Measurements from ENCODE around the gene ADAMTS4. TPM values are rescaled to one million over a fixed set of nuclear protein-coding genes. Genes with fewer than 3 reads are reported as not detected.
A peak's percentile ranks its signal among the peaks of the same experiment; 100 is the strongest.
"Not testable (repeated sequence)": the region's sequence is repeated elsewhere in the genome, so short reads cannot be mapped to it uniquely, and the experiment has no call there.

The ADAMTS4 gene
- total and polyA plus RNA-seq, 2 donors (not counting 1 experiment from before 2014, with no cell fraction given), result 0.10 TPM; not detected in 1

DNA sequence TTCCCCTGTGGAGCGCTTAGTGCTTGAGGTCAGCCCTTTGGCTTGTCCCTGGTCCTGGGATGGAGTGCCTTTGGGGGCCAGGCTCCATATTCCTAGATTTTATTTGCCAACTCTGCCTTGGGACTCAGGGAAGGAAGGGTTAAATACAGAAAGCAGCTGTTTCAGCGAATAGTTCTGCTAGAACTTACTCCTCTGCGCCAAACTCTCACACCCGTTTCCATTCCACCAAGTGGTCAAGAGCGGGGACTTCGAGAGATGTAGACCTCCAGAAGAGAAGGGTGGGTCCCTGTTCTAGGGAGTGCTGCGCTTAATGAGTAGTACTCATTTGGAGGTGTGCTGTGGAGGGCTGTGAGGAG is 26.3 kb upstream of the ADAMTS4 start:
- Histone ChIP-seq H3K27me3 (replicated peaks in 1 of 4; ENCODE audit: control extremely low read depth in 1 of 4, control insufficient read depth in 3 of 4, insufficient read depth in 4 of 4, low read length in 3 of 4) (peaks cover 0 to 34% (median 26%) of the 10 kb centered on the region in 4 experiments), H2AFZ (ENCODE audit: insufficient read depth, low read depth, low read length, poor library complexity, severe bottlenecking) (peak overlapping the region; percentile 46), H3K36me3 (replicated peaks in 1 of 2; ENCODE audit: control extremely low read depth in 1 of 2, control insufficient read depth in 1 of 2, extremely low read depth in 1 of 2, insufficient read depth in 2 of 2, low read length in 1 of 2) (peaks cover 1 to 17% of the 10 kb centered on the region in 2 experiments), H3K4me1 (ENCODE audit: control insufficient read depth in 2 of 2, insufficient read depth in 2 of 2, low read length in 2 of 2) (peaks cover 22 to 29% of the 10 kb centered on the region in 2 donors), H3K4me2 (replicated peaks; ENCODE audit: low read depth, low read length, poor library complexity, severe bottlenecking) (peak overlapping the region; percentile 84), H4K20me1 (ENCODE audit: control insufficient read depth, insufficient read depth, low read length, poor library complexity, severe bottlenecking) (no peaks in the 10 kb centered on the region), H3K79me2 (ENCODE audit: control insufficient read depth, insufficient read depth, low read length) (peaks cover 7% of the 10 kb centered on the region), H3K4me3 (ENCODE audit: control extremely low read depth in 1 of 5, extremely low read depth in 1 of 5, insufficient read depth in 1 of 5, low read depth in 2 of 5, low read length in 4 of 5) (peak overlapping the region in 1 of 5 experiments; percentile 12), H3K9me3 (ENCODE audit: control extremely low read depth in 1 of 3, control insufficient read depth in 2 of 3, insufficient read depth in 1 of 3, low read length in 2 of 3) (no peaks in the 10 kb centered on the region), H3K27ac (ENCODE audit: low read length in 2 of 2) (peak overlapping the region in 1 of 2 donors; percentile 35), H3K9ac (ENCODE audit: low read length) (peak overlapping the region; percentile 2)
- Mint-ChIP-seq H3K27me3 (peaks cover 31% of the 10 kb centered on the region), H3K27ac (peak overlapping the region; percentile 90), H3K9me3 (ENCODE audit: insufficient read depth) (no peaks in the 10 kb centered on the region), H3K4me1 (peaks cover 31% of the 10 kb centered on the region), H3K4me3 (peak overlapping the region; percentile 99)
- TF ChIP-seq, protein P1, sequence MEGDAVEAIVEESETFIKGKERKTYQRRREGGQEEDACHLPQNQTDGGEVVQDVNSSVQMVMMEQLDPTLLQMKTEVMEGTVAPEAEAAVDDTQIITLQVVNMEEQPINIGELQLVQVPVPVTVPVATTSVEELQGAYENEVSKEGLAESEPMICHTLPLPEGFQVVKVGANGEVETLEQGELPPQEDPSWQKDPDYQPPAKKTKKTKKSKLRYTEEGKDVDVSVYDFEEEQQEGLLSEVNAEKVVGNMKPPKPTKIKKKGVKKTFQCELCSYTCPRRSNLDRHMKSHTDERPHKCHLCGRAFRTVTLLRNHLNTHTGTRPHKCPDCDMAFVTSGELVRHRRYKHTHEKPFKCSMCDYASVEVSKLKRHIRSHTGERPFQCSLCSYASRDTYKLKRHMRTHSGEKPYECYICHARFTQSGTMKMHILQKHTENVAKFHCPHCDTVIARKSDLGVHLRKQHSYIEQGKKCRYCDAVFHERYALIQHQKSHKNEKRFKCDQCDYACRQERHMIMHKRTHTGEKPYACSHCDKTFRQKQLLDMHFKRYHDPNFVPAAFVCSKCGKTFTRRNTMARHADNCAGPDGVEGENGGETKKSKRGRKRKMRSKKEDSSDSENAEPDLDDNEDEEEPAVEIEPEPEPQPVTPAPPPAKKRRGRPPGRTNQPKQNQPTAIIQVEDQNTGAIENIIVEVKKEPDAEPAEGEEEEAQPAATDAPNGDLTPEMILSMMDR (IDR thresholded peaks at IDR 0.05), result no peak
- no peak for TF ChIP-seq EZH2 (IDR thresholded peaks at IDR 0.05; ENCODE audit: borderline replicate concordance, insufficient read depth, low read depth, low read length, poor library complexity, severe bottlenecking)
- ChIA-PET CTCF (interaction anchor here (0.6 to 10.0 kb wide), 32 partner anchors 9 to 524 kb away, joined by 3 to 104 read pairs (median 6); partner anchors contain the start of genes ARHGAP30, CFAP126, FCER1G and KLHDC9), POLR2A (interaction anchor here (0.6 to 2.9 kb wide), 11 partner anchors 10 to 166 kb away, joined by 3 to 21 read pairs (median 5); partner anchors contain the start of genes B4GALT3, FCER1G, NDUFS2 and PPOX)
- WGBS (ENCODE audit: insufficient coverage), result 93% methylated on average over 3 of the region's 7 CpGs
- no peak for ATAC-seq (ENCODE audit: low read depth)
- no peak for DNase-seq
- intact Hi-C loops (cut with micrococcal nuclease), result loop anchor here (1.0 to 5.0 kb wide), 4 partner anchors 23 to 67 kb away; partner anchors contain the start of genes NDUFS2 and PPOX

DNA sequence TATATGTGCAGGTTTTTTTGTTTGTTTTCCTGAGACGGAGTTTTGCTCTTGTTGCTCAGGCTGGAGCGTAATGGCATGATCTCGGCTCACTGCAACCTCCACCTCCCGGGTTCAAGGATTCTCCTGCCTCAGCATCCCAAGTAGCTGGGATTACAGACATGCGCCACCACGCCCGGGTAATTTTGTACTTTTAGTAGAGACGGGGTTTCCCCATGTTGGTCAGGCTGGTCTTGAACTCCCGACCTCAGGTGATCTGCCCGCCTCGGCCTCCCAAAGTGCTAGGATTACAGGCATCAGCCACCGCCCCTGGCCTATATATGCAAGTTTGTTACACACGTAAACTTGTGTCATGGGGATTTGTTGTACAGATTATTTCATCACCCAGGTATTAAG is 25.8 kb upstream of the ADAMTS4 start:
- Histone ChIP-seq H3K36me3 (replicated peaks in 1 of 2; ENCODE audit: control extremely low read depth in 1 of 2, control insufficient read depth in 1 of 2, extremely low read depth in 1 of 2, insufficient read depth in 2 of 2, low read length in 1 of 2) (peaks cover 1 to 12% of the 10 kb centered on the region in 2 experiments), H3K4me1 (ENCODE audit: control insufficient read depth in 2 of 2, insufficient read depth in 2 of 2, low read length in 2 of 2) (peaks cover 22 to 29% of the 10 kb centered on the region in 2 donors), H3K27me3 (replicated peaks in 1 of 4; ENCODE audit: control extremely low read depth in 1 of 4, control insufficient read depth in 3 of 4, insufficient read depth in 4 of 4, low read length in 3 of 4) (peaks cover 0 to 34% (median 28%) of the 10 kb centered on the region in 4 experiments)
- H3K9me3 ChIP-seq (ENCODE audit: control extremely low read depth in 1 of 3, control insufficient read depth in 2 of 3, insufficient read depth in 1 of 3, low read length in 2 of 3); H3K27ac Mint-ChIP-seq; H3K4me2 ChIP-seq (replicated peaks; ENCODE audit: low read depth, low read length, poor library complexity, severe bottlenecking); H3K4me3 ChIP-seq (ENCODE audit: control extremely low read depth in 1 of 5, extremely low read depth in 1 of 5, insufficient read depth in 1 of 5, low read depth in 2 of 5, low read length in 4 of 5); H3K4me3 Mint-ChIP-seq; H3K27ac ChIP-seq (ENCODE audit: low read length in 2 of 2); DNase-seq; H3K79me2 ChIP-seq (ENCODE audit: control insufficient read depth, insufficient read depth, low read length); ATAC-seq (ENCODE audit: low read depth); H3K9me3 Mint-ChIP-seq (ENCODE audit: insufficient read depth); H4K20me1 ChIP-seq (ENCODE audit: control insufficient read depth, insufficient read depth, low read length, poor library complexity, severe bottlenecking); H3K9ac ChIP-seq (ENCODE audit: low read length); H2AFZ ChIP-seq (ENCODE audit: insufficient read depth, low read depth, low read length, poor library complexity, severe bottlenecking): not testable (repeated sequence)
- Mint-ChIP-seq H3K27me3 (peaks cover 35% of the 10 kb centered on the region), H3K4me1 (peaks cover 31% of the 10 kb centered on the region)
- WGBS (ENCODE audit: insufficient coverage), result 80% methylated on average over 1 of the region's 13 CpGs
- ChIA-PET CTCF (interaction anchor here (0.6 to 10.0 kb wide), 7 partner anchors 14 to 156 kb away, joined by 3 to 104 read pairs (median 26); partner anchors contain the start of genes CFAP126 and PPOX), POLR2A (interaction anchor here (1.1 to 2.9 kb wide), 3 partner anchors 10 to 83 kb away, joined by 3 to 21 read pairs (median 4); partner anchors contain the start of genes FCER1G and NDUFS2)
- intact Hi-C loops (cut with micrococcal nuclease), result loop anchor here (1.0 to 5.0 kb wide), 4 partner anchors 22 to 68 kb away; partner anchors contain the start of genes NDUFS2 and PPOX

All from B cell (primary cell).